NCI-H2029 (cell line): ENCODE measurements around the gene GRIK3.

Experiments used
- DNase-seq: peaks from one replicate; lab custom pipeline; 2025; lab: John Stamatoyannopoulos, UW

The GRIK3 gene

DNA sequence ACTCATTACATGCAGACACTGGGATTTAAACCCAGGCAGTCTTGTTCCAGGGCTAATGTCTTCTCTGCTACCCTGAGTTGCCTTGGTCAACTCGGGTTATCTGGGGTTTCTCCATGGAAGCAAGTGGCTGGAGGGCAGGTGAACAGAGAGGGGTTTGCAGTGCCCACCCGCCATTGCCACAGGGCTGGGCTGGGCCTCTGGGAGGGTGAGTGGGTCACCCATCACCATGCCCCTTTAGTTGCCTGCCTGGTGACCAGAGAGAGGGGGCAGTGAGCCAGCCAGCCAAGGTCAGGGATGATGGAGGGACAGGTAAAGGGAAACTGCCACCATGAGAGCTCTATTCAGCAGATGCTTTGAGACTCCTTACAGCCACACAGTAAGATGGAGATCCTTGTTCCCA, 53.2 kb downstream of the GRIK3 start:
- DNase-seq, result no peak

DNA sequence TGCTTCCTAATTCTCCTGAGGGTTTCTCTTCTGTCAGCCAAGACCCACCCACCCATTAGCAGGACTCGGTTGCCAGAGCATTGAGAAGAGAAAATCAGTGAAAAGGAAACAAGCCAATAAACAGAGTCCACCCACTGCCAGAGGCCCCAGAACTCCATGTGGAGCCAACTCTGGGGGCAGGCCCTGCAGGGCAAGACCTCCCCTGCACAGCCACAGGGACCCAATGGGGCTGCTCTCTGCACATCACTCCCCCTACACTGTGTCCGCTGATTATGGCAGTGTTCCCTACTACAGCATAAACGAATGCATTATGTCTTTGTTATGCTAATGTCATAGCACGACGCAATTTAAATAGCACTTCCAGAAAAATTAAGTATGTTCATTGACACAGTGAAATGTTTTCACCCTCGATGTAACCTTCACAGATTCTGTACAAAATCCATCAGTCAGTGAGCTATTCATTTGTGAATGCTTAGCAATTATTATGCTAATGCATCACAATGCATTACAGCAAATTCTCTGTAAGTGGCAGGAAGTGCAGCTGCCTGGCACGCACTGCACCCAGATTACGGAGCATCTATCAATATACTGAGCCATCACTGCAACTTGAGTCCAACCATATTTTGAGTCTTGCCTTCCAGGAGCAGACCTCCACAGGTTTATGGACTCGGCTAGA, 56.4 kb downstream of the GRIK3 start:
- DNase-seq, result no peak

DNA sequence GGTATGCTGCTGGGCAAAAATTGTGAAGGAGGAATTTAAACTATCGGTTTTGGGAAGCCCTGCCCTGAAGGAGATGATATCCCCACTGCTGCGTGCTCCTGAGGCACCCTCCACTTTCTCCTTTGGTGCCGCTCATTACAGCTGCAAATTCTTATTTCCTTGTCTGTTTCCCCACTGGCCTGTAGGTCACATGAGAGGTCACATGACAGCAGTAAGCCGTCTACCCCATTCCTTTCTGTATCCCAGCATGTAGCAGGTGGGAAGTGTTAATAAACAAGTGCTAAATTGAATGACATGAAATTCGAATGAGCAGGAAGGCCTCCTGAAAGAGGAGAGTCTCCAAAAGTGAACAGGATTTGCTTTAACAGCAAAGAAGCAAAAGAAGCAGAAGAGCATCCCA, 58.7 kb downstream of the GRIK3 start:
- no peak for DNase-seq

DNA sequence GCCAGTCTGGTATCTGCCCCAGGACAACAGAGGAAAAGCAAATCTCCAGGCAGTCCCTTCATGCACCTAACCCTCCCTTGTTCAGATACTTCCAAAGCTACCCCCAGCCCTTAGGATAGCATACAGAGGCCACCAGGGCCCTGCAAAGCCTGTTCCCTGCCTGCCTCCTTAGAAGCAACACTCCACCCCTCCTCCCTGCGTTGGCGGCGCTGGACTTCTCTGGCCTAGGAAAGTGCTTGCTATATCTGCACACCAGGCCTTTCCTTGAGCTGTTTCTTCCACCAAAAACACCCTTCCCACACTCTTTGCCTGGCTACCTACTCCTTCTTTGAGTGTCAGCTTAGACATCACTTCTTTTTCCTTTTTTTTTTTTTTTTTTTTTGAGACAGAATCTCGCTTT, 61.3 kb downstream of the GRIK3 start:
- no peak for DNase-seq

DNA sequence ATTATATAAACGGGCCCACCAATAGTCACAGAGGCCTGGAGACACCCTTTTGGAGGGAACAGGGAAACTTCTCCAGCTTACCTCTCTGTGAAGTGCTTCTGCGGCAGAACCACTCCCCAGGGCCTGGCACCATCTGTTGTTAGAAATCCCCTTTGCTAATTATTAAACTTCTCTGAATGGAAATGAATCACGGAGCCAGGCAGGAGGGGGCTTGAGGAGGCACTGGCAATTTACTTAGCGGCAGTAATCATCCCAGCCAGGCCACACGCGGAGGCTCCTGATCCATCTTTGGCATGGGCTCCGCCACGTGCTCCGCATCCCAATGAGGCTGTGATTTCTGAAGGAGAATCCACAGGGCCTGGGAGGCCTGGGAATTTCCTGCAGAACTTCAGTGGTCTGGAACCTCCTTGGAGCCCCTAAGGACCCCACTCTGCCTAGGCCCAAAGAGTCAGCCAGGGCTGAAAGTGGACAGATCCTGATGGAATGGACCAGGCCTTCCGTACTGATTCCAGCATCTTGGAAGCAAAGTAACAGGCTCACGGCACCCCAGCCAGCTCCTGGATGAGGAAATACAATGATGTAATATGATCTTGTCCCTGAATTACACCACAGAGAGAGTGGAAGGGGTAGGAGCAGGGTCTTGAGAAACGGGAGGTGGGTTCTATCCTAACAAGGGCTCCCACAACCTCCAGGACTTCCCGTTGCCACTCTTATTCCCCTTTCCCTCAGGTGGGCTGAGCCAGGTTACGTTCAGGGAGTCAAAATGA, 62.3 kb downstream of the GRIK3 start:
- peak; percentile 33 for DNase-seq

DNA sequence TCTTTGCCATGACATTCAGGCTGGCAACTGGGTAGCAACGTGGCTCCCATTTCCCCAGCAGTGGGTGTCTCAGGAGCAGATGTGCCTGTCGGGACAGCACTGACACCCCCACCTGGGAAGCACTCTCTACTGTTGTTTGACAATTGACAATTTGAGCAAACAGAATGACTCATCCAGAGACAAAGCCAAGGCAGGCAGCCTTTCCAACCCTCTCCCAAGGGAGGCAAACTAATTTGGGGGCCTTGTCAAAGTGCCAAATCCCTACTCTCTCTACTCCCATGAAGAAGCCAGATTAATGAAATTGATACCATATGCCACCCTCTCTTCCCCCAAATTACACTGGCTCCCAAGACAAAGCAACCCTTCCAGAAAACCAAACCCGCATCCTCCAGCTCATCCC, 65.6 kb downstream of the GRIK3 start:
- DNase-seq, result peak; percentile 100

DNA sequence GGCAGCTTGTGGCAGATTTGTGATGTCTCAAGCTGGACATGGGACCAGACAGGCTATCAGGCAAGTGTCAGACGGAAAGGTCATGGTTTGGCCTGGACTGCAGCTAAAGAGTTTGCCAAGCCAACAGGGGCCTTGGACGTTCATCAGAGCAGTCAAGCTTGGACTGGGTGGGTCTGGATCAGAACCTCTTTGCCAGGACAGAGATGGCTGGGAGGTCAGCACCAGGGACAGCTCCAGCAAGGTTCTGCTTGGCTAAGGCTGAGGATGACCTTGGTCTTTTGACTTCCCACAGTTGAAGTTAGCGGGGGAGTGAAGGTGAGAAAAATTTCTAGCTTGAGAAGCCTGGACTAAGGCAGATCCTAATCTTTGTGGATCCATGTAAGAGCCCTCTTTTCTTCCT, 68.1 kb downstream of the GRIK3 start:
- DNase-seq, result no peak

DNA sequence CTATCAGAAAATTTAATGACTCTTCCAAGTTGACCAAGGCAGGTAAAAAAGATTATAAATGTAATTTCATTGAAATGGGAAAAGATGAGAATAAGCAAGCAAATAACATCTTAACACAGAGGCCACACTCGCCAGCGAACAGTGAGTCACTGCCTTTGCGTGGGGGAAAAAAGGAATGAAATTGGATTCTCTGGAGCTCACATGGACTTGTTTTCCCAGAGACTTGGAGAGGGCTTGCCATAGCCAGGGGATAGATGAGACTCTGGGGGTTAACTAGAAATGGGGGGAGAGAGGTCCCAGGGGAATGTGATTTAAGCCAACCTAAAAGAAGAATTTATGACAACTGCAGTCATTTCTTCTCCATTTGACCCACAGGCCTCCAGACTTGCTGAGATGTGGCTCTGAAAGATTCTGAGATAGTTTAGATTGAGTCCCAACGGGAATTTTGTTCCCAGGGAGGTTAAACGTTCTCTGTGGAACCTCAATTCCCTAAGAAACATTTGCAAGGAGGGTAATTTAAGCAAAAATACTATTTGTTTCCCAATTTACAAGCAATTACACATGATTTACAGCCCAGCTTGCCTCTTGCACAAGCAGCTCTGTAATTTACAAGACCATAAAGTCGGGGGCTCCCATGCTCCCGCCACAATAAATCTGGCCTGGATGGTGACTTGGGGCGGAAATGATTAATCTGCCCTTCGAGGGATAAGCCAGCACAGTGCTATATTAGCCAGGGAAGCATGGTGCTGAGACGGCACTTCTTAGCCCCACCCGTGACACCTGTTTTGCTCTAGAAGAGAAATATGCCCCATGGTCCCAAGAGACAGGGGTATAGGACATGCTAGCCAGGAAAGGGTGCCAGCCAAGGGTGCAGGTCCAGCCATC, 68.8 kb downstream of the GRIK3 start:
- DNase-seq, result no peak

DNA sequence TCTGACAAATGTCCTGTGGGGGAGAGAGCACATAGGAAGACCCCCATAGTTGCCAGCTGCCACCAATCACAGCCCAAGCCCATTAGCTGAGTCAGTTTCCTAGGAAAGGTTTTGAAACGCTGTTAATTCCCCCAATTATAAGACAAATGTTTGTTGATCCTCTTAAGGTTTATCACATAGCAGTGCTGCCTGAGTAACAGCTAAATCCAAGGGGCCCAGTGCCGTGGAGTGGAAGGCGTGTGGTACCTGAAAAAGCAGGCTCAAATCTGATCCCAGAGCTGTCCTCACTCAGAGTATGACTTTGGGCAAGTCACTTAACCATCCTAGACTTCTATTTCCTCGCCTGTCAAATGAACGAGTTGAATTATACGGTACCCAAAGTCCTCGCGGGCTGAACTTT, 69.5 kb downstream of the GRIK3 start:
- no peak for DNase-seq

DNA sequence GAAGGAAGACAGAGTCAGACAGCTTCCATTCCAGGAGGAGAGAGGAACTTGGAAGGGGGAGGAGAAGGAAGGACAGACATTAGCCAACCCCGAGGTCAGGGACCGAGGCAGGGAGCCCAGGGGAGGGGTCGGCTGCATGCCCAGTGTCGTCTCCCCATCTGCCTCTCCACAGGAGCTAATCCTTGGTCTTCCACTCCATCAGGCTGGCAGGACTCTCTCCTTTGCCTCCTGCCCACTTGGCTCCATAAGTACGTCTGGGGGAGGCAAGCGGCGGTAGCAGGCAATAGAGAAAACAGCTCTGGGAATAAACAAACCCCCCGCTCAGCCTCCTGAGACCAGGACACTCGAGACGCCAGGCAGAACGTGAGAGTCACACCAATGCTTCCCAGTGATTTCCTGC, 71.3 kb downstream of the GRIK3 start:
- peak; percentile 92 for DNase-seq

DNA sequence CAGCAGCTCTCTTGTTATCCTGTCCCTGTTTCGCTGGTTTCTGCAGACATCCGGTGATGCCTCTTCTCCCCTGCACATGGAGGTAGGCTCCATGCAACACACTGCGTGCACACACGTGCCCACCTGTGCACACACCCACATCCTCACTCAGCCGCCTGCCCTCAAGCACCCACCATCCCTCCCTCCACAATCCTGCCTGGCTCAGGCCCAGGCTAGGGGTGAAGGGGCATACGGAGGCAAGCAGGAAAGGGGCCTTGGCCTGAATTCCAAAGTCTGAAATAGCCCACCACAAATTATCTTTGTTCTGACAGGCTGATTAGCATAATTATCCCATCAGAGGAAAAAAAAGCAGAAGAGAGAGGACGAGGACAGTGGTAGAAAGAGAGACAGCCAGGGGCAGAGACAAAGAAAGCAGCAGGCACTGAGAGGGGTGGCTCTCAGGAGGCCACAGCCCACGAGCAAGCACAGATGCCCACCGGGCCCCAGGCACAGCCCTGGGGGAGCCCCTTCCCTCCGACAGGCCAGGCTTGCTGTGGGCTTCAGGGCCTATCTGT, 73.2 kb downstream of the GRIK3 start:
- no peak for DNase-seq

DNA sequence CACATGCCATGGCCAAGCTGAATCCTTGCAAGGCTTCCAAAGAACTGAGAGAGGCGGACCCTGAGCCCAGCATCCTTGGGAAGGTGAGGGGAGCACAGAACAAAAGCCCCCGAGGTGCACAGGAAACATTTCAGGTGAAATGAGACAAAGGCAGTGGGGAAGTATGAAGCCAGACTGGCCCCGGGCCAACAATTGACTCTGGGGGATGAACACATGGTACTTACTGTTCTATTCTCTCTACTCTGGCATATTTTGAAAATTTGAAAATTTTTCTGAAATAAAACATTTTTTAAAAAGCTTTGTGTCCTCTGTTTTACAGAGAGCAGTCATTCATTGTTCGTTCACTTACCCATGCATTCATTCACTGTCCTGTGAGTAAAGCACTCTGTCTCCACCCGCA, 77.7 kb downstream of the GRIK3 start:
- DNase-seq, result no peak

DNA sequence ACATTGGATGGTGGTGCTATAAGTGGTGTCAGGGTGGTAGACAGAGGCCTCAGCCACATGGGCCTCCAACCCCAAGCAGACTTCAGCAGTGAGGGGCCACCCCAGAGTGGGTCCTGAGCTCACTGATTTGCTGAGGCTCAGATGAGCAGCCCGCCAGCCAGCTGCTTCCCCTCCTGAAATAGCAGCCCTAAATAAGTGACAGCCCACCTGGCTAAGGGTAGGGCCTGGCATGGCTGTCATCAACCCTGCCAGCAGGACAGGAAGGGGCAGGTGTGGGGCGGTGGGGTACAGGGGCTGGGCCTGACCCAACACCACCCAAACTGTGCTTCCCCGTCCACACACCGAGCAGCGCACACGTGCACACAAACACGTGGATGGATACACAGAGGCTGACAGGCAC, 79.3 kb downstream of the GRIK3 start:
- no peak for DNase-seq

DNA sequence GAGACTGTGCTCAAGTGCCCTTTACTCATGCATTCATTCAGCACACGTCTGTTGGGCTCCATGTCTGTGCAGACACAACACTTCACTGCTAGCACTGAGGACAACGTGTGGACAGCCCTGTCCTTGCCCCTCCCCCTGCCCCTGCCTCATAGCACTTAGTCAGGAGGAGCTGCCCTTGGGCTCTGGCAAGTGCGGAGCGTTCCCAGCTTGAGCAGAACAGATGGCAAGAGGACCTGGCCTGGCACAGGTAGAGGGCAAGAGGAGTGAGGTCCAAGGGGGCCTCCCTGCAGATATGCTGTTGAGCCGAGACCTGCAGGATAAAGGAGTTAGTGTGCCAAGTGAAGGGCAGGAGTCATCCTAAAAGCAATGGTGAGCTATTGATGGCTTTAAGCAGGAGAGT, 81.3 kb downstream of the GRIK3 start:
- no peak for DNase-seq

DNA sequence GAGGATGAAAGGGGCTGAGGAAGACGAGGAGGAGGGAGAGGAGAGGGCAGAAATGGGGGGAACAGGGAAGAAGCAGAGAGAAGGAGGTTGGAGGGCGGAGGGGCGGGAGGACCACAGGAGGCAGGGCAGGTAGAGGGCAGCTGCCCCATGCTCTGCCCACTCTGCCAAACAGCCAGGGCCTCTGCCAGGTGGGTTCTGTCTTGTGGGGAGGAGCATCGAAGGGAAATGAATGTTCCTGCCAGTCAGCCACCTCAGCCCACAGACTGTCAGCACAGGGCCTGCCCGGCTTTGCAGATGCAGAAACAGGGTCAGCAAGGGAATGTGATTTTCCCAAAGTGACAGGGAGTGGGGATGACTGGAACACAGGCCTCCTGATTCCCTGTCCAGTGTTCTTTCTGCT, 82.6 kb downstream of the GRIK3 start:
- no peak for DNase-seq

DNA sequence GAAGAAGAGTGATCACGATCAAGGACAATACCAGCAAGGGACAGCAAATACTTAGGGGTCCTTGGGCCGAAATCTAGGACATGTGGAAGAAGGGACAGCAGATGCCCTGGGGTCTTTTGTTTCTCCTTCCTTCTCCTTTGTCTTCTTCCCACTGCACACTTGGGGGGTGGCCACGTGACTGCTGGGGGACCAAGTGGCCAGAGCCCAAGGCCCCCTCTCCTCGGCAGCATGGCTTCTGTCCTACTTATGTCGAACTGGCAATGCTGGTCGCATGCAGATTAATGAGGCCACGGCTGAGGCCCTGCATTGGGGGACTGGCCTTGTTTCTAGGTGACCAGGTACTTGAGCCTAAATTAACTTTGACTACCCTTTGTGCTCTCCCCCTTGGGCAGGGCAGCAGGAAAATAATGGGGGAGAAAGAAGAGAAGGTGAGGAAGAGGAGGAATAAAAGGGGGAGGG, 83.0 kb downstream of the GRIK3 start:
- DNase-seq, result no peak

DNA sequence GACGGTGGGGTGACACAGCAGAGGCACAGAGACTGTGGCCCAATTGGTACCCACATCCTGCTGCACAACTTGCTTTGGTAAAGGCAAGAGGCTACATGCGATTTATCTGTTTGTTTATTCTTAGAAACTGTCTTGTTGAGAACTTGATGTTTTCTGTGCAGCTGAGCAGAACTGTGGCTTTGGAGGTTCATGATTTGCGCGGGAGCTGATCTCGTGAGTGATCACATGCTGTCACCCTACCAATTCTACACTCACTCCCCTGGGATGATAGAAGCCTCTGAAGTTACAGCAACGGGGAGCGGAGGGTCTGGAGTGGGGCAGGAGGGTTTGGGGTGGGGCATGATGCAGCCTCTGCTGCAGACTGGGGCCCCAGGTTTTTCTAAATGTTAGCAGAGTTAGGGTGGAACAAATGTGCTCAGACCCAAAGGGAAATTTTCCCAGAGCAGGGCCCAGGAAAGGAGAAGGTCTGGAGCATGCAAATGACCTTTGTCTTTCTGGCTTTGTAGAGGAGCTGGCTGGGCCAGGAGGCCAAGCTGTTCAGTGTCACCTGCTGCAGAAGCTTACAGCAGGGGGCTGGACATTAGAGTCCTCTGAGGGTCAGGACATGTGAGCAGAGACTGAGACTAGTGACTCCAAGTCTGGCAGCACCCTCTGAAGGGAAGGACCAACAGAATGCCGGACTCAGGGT, 83.6 kb downstream of the GRIK3 start:
- no peak for DNase-seq

DNA sequence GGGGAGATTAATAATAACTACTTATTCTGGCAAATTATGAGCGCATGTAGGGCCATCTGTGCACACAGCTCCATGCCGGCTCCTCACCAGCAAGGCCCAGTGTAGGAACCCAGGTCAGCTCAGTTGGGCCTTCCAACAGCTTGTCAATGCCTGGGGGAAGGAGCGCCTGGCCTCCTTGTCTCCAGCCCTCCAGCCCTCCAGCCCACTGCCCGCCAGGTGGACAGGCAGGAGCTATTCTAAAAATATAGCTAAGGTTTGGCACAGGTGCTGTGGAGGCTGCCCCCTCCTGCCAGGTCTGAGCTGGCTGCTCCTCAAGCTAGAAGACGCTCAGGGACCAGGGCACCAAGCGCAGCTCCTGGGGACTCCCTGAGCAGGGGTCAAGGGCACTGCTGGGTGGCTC, 85.7 kb downstream of the GRIK3 start:
- no peak for DNase-seq

DNA sequence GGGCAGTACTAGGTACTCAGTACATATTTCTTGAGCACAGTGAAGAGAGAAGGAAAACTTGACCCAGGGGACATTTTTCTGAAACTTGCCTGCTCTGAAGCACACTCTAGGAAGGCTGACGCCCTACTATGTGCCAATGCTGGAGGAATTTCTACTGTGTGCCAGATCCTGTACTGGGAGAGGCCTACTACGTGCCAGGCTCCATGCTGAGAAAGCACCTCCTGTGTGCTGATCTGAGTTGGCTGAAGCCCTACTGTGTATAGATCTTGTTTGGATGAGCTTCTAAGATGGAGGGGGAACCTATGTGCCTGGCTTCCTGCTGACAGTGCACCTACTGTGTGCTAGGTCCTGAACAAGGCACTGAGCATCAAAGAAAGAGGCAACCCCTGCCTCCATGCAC, 86.2 kb downstream of the GRIK3 start:
- DNase-seq, result no peak

DNA sequence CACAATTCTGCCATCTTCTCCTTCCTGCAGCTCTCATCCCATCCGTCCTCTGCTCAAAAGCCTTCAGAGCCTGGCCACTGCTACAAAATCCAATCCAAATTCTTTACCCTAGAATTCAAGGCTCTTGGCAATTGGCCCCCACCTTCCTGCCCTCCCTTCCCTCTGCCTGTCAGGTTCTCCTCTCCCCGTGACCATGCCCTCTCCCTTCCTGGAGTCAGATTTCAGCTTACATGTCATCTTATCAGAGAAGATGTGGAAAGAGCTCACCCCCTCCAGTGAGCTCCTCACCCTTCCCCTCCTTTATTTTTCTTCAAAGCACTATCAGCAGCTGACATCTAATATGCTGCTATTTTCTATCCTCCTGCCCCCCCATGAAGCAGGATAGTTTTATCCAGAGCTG, 86.9 kb downstream of the GRIK3 start:
- DNase-seq, result peak; percentile 91

DNA sequence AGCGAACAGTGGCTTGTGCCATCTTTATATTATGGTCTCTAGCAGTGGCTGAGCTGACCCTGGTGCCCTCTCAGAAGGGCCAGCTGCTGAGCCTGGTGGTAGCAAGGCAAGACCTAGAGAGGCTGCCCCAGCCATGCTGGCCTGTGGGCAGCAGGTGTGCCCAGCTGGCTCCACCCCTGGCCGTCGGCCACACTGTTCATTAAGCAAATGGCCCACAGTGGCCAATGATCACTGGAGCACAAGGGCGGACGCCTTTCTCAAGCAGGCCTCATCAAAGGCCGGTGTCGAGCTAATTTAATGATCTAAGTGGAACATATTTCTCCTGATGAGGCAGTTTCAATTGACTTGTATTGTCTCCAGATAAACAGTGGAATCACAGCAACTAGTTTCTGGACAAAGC, 89.4 kb downstream of the GRIK3 start:
- DNase-seq, result peak; percentile 78

DNA sequence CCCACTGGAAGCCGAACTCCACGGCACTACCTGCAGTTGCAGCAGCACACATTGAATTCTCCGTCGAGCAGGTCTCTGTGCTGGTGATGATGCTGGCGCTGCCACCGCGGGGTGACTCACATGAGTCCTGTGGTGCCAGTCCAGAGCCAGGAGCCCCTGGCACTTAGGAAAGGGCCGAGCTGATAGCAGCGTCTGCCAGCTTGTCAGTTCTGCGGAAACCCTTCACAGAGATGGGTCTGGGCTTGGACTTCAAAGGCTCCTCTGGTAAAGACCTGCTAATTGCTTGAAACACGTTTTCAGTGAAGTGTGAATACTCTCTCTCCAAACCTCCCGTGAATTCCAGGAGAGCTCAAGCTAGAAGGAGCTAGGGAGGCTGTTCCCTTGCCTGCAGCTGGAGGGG, 92.2 kb downstream of the GRIK3 start:
- no peak for DNase-seq
